Measurements from ENCODE around the gene LTBP2.

Gene LTBP2

DNA sequence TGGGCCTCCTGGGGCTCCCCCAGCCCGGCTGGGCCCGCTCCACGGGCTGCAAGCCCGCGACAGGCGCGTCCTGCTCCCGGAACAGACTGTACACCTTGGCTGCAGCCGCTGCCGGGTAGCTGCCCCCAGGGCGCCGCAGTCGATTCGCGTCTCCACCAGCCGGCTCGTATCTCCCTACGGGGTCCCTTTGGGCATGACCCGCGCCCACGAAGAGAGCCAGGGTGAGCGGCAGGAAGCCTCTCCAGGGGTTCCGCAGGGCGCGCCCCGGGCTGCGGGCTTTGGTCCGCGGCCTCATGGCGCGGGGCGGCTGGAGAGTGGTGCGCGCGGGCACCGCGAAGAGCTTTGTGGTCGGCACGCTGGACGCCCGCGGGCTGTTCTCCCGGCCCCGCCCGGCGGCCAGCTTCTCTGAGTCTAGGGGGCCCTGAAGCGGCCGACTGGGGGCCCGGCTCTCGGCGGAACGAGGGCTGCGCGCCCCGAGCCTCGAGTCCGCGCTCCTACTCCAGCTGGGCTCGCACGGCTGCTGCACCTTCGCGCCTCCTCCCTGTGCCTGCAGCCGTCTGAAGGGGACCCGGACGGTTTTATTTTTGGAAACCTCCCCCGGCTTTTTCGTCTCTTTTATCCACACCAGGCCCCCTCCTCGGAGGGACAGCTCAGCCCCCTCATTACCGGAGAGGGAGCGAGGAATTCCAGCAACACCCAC, at the start of gene LTBP2:
Gene LTBP2, minus strand, starts transcription at position 588 of the 700 bp plus-strand sequence. Its CDS starts 293 bp downstream, at position 295.
- no peaks in the 10 kb centered on the region for H4K20me1 ChIP-seq (ENCODE audit: insufficient read depth, low read length)
- H3K4me2 ChIP-seq (ENCODE audit: low read depth, low read length) = peak within 1 kb of the TSS; percentile 81
- no peaks in the 10 kb centered on the region for H3K4me1 ChIP-seq (ENCODE audit: low read length)
- no peak for DNase-seq
- no peaks in the 10 kb centered on the region for H3F3A ChIP-seq (ENCODE audit: insufficient read depth, low read length)
- H2AFZ ChIP-seq (ENCODE audit: low read length) = peak within 1 kb of the TSS; percentile 45; the same call in 1 of the 2 replicates
- no peaks in the 10 kb centered on the region for H3K36me3 ChIP-seq (replicated peaks; ENCODE audit: insufficient read depth, low read length)
- no peak within 1 kb of the TSS for H3K27ac ChIP-seq (ENCODE audit: low read length)
- H3K9ac ChIP-seq (ENCODE audit: low read length) = no peak within 1 kb of the TSS
- no peaks in the 10 kb centered on the region for H3K9me3 ChIP-seq (replicated peaks; ENCODE audit: insufficient read depth, low read length)
- 0 out of 2 replicates have a peak, but pooled peaks cover 5% of the 10 kb centered on the region for H3K27me3 ChIP-seq (replicated peaks; ENCODE audit: insufficient read depth, low read length)
- H3K4me3 ChIP-seq (ENCODE audit: low read length) = peak within 1 kb of the TSS; percentile 57
- TF ChIP-seq EZH2 (optimal IDR thresholded peaks at IDR 0.05; ENCODE audit: low read depth, low read length) (no peak), CTCF (IDR thresholded peaks at IDR 0.05; ENCODE audit: low read length) (no peak), EZH2phosphoT487 (IDR thresholded peaks at IDR 0.05; ENCODE audit: low read length) (no peak)
- H3K9me2 ChIP-seq (replicated peaks; ENCODE audit: insufficient read depth, low read length) = no peaks in the 10 kb centered on the region
- H3K79me2 ChIP-seq (ENCODE audit: low read length) = no peaks in the 10 kb centered on the region

GRCh38 chr14:74660863-74661262, 48.8 kb upstream of the LTBP2 start:
- Histone ChIP-seq H3K4me1 (ENCODE audit: low read length) (no peaks in the 10 kb centered on the region), H2AFZ (ENCODE audit: low read length) (no peak overlapping the region), H3K79me2 (ENCODE audit: low read length) (no peaks in the 10 kb centered on the region), H3K9me2 (replicated peaks; ENCODE audit: insufficient read depth, low read length) (no peaks in the 10 kb centered on the region), H4K20me1 (ENCODE audit: insufficient read depth, low read length) (no peaks in the 10 kb centered on the region), H3K27me3 (replicated peaks; ENCODE audit: insufficient read depth, low read length) (no peaks in the 10 kb centered on the region), H3K27ac (ENCODE audit: low read length) (no peak overlapping the region), H3K9ac (ENCODE audit: low read length) (no peak overlapping the region), H3K4me2 (ENCODE audit: low read depth, low read length) (no peak overlapping the region), H3K36me3 (replicated peaks; ENCODE audit: insufficient read depth, low read length) (no peaks in the 10 kb centered on the region), H3F3A (ENCODE audit: insufficient read depth, low read length) (no peaks in the 10 kb centered on the region), H3K9me3 (replicated peaks; ENCODE audit: insufficient read depth, low read length) (no peaks in the 10 kb centered on the region), H3K4me3 (ENCODE audit: low read length) (no peak overlapping the region)
- TF ChIP-seq CTCF (IDR thresholded peaks at IDR 0.05; ENCODE audit: low read length) (no peak), EZH2phosphoT487 (IDR thresholded peaks at IDR 0.05; ENCODE audit: low read length) (no peak), EZH2 (optimal IDR thresholded peaks at IDR 0.05; ENCODE audit: low read depth, low read length) (no peak)
- DNase-seq = no peak

- Histone ChIP-seq H4K20me1 (ENCODE audit: insufficient read depth, low read length) (no peaks in the 10 kb centered on the region), H3K36me3 (replicated peaks; ENCODE audit: insufficient read depth, low read length) (no peaks in the 10 kb centered on the region), H3K79me2 (ENCODE audit: low read length) (no peaks in the 10 kb centered on the region)
Observed at GRCh38 chr14:74660167-74660566, 48.1 kb upstream of the LTBP2 start.

More at GRCh38 chr14:74660167-74660566, 48.1 kb upstream of the LTBP2 start:
- H3K4me2 ChIP-seq (ENCODE audit: low read depth, low read length) = no peak overlapping the region
- no peaks in the 10 kb centered on the region for H3K9me3 ChIP-seq (replicated peaks; ENCODE audit: insufficient read depth, low read length)
- H3K9ac ChIP-seq (ENCODE audit: low read length) = no peak overlapping the region
- H3K27ac ChIP-seq (ENCODE audit: low read length) = no peak overlapping the region
- no peaks in the 10 kb centered on the region for H3K9me2 ChIP-seq (replicated peaks; ENCODE audit: insufficient read depth, low read length)
- H2AFZ ChIP-seq (ENCODE audit: low read length) = no peak overlapping the region
- no peaks in the 10 kb centered on the region for H3K4me1 ChIP-seq (ENCODE audit: low read length)
- no peak overlapping the region for H3K4me3 ChIP-seq (ENCODE audit: low read length)
- H3K27me3 ChIP-seq (replicated peaks; ENCODE audit: insufficient read depth, low read length) = no peaks in the 10 kb centered on the region
- H3F3A ChIP-seq (ENCODE audit: insufficient read depth, low read length) = no peaks in the 10 kb centered on the region
- TF ChIP-seq EZH2phosphoT487 (IDR thresholded peaks at IDR 0.05; ENCODE audit: low read length) = no peak
- no peak for TF ChIP-seq CTCF (IDR thresholded peaks at IDR 0.05; ENCODE audit: low read length)
- no peak for TF ChIP-seq EZH2 (optimal IDR thresholded peaks at IDR 0.05; ENCODE audit: low read depth, low read length)
- DNase-seq = no peak

All from MM.1S (cell line).